ENCODE results near the gene CDS2.

DNA sequence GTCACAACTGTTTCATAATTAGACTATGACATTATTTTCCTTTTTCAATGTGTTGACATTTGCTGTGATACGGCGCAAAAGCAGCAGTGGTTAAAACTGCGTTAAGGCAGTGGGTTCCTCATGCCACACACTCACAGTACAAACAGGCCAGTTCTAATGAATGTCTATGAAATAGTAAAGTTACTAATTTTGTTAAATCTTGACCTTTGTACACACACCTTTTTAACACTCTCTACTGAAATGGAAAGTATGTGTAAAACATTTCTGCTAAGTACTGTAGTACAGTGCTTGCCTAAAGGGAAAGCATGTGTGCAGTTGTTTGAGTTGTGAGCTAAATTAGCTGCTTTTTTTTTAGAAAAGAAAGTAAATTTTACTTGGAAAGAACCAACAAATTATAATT is 60.3 kb downstream of the CDS2 start:
- TF ChIP-seq ZNF70 (CRISPR knock-in tag; IDR thresholded peaks at IDR 0.05) (no peak), ZC3H10 (CRISPR knock-in tag; IDR thresholded peaks at IDR 0.05) (no peak)
- TF ChIP-seq, protein P1, sequence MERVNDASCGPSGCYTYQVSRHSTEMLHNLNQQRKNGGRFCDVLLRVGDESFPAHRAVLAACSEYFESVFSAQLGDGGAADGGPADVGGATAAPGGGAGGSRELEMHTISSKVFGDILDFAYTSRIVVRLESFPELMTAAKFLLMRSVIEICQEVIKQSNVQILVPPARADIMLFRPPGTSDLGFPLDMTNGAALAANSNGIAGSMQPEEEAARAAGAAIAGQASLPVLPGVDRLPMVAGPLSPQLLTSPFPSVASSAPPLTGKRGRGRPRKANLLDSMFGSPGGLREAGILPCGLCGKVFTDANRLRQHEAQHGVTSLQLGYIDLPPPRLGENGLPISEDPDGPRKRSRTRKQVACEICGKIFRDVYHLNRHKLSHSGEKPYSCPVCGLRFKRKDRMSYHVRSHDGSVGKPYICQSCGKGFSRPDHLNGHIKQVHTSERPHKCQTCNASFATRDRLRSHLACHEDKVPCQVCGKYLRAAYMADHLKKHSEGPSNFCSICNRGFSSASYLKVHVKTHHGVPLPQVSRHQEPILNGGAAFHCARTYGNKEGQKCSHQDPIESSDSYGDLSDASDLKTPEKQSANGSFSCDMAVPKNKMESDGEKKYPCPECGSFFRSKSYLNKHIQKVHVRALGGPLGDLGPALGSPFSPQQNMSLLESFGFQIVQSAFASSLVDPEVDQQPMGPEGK (CRISPR knock-in tag; IDR thresholded peaks at IDR 0.05; ENCODE audit: borderline replicate concordance) = no peak
- TF ChIP-seq, protein P2, sequence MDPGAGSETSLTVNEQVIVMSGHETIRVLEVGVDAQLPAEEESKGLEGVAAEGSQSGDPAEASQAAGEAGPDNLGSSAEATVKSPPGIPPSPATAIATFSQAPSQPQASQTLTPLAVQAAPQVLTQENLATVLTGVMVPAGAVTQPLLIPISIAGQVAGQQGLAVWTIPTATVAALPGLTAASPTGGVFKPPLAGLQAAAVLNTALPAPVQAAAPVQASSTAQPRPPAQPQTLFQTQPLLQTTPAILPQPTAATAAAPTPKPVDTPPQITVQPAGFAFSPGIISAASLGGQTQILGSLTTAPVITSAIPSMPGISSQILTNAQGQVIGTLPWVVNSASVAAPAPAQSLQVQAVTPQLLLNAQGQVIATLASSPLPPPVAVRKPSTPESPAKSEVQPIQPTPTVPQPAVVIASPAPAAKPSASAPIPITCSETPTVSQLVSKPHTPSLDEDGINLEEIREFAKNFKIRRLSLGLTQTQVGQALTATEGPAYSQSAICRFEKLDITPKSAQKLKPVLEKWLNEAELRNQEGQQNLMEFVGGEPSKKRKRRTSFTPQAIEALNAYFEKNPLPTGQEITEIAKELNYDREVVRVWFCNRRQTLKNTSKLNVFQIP (CRISPR knock-in tag; IDR thresholded peaks at IDR 0.05; ENCODE audit: borderline replicate concordance, low read depth) = no peak

Data from SK-N-SH treated with all-trans-retinoic acid at 6 μM for 48 hours (cell line).